ENCODE data around the gene TTLL7.

DNA sequence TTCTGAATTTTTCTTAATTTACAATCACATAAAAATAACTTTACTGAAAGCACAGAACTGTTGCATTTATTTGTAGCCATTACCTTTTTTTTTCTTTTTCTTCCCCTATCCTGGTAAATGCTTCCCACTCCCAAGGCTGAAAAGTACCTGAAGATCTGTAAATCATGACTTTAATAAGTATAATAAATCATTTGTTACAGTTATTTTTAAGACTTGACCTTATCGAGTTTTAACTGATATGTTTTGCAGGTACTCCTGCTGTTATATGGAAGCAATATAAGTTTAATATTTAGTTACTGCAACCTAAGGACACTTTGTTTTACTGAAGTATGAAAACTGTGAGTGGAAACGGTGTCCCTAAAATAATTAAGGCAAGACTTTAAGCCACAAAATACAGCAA is 142.6 kb downstream of the TTLL7 start:
- TF ChIP-seq POLR2AphosphoS5 (IDR thresholded peaks at IDR 0.05; ENCODE audit: low read depth, low read length) (no peak), TAF1 (IDR thresholded peaks at IDR 0.05; ENCODE audit: borderline replicate concordance, low read depth, low read length) (no peak), POLR2A (IDR thresholded peaks at IDR 0.05; ENCODE audit: low read depth, low read length) (no peak)
